ENCODE measurements around the gene IMMP2L. TPM values are rescaled to one million over a fixed set of nuclear protein-coding genes. Genes with fewer than 3 reads are reported as not detected.

IMMP2L gene
- polyA plus RNA-seq, 2 of the 4 experiments (the other 2 are of a cell fraction): 16.1 to 23.8 TPM

DNA sequence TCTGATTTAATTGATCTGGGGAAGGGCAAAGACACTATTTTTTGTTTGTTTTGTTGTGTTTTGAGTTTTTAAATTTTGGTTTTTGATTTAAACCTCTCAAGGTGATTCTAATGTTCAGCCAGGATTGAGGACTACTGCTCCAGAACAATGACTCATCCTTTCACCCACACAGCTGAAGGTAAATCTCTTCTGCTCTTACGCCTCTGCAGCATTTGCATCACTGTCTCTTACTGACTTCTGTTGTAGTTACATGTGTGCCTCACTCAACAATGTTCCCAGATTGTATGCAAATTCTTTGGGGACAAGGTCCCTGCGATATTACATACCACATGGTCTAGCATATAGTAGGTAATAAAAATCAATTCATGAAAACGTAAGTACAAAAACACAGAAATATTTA lies 938.9 kb downstream of the IMMP2L start:
- ATAC-seq (no peak), DNase-seq (ENCODE audit: low read depth in 1 of 2, low spot score in 1 of 2) (no peak), FAIRE-seq (no peak)
- WGBS (ENCODE audit: missing lambda C conversion rate): 50% methylated on average over 3 of the region's 3 CpGs
- ChIA-PET POLR2A (no interaction called here), CTCF (no interaction called here)
- no peak overlapping the region for H3K4me2 ChIP-seq
- no peaks in the 10 kb centered on the region for H3K9me3 ChIP-seq
- no peaks in the 10 kb centered on the region for H3K4me1 ChIP-seq
- no peak overlapping the region for H3K27ac ChIP-seq
- no peak overlapping the region for H3K4me3 ChIP-seq
- TF ChIP-seq MAZ (IDR thresholded peaks at IDR 0.05; ENCODE audit: borderline replicate concordance, low read depth, low read length) (no peak), FOSL2 (IDR thresholded peaks at IDR 0.05) (no peak), FOSL2 (CRISPR knock-in tag; IDR thresholded peaks at IDR 0.05) (peak; percentile 36; the same call in 1 of the 2 replicates), ZFP36 (IDR thresholded peaks at IDR 0.05; ENCODE audit: borderline replicate concordance, partially characterized antibody) (no peak)

DNA sequence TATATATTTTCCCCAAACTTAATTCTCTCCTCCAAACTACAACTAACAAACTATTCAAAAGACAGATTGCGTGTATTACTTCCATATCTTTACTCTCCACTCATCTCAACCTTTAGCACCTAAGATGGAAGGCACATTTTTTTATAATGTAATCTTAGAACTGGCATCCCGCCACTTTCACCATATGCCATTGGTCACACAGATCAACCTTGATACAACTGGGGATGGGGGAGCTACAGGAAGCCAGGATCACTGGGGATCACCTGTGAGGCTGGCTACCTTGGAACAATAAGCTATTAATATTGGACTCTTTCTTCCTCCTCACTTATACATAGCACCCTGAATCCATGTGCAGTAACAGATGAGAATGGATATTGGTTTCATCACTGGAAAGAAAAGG lies 941.0 kb downstream of the IMMP2L start:
- 45% methylated on average over 2 of the region's 2 CpGs for WGBS (ENCODE audit: missing lambda C conversion rate)

DNA sequence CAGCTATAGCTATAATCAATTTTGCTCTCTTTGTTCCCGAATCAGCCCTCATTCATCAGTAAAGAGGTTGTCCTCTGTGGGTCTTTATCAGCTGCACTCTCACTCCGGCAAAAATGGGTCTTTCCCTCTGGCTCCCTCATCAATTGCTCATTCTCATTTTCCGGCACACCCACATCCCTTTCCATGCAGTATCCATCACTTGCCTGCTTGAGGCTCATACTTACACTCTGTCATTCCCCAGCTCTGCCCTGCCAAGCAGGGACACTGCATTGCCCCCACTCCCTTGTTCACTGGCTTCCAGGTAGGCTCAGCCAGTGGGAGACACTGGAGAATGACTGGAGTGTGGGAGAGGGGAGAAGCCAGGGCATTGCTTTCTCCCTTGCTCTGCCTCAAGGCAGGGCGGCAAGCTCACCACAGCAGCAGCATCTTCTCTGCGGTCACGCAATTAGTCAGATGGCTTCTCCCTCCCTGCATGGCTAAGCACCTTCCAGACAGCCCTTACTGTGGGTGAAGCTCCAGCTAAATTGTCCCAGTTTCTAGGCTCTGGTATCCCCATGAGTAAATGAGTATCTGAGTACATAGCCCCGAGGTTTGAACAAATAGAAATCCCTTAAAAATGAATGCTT lies 942.1 kb downstream of the IMMP2L start:
- ChIA-PET POLR2A (no interaction called here), CTCF (no interaction called here)
- WGBS (ENCODE audit: missing lambda C conversion rate): 60% methylated on average over 7 of the region's 7 CpGs
- Histone ChIP-seq H3K4me1 (no peaks in the 10 kb centered on the region), H3K27ac (no peak overlapping the region), H3K9me3 (no peaks in the 10 kb centered on the region), H3K4me2 (no peak overlapping the region), H3K4me3 (no peak overlapping the region)
- TF ChIP-seq ZFP36 (IDR thresholded peaks at IDR 0.05; ENCODE audit: borderline replicate concordance, partially characterized antibody) (no peak), ZC3H11A (IDR thresholded peaks at IDR 0.05) (no peak), CHD4 (IDR thresholded peaks at IDR 0.05; ENCODE audit: borderline replicate concordance) (no peak), FOSL2 (IDR thresholded peaks at IDR 0.05) (no peak), FOSL2 (CRISPR knock-in tag; IDR thresholded peaks at IDR 0.05) (no peak), MAZ (IDR thresholded peaks at IDR 0.05; ENCODE audit: borderline replicate concordance, low read depth, low read length) (no peak)
- ATAC-seq (no peak), FAIRE-seq (no peak), DNase-seq (ENCODE audit: low read depth in 1 of 2, low spot score in 1 of 2) (no peak)

More for the DNA sequence above, 941.0 kb downstream of the IMMP2L start:
- Histone ChIP-seq H3K4me1 (no peaks in the 10 kb centered on the region), H3K4me3 (no peak overlapping the region), H3K27ac (no peak overlapping the region), H3K9me3 (no peaks in the 10 kb centered on the region), H3K4me2 (no peak overlapping the region)
- ChIA-PET POLR2A (no interaction called here), CTCF (no interaction called here)
- no peak for FAIRE-seq
- DNase-seq (ENCODE audit: low read depth in 1 of 2, low spot score in 1 of 2): no peak
- TF ChIP-seq ZC3H11A (IDR thresholded peaks at IDR 0.05) (no peak), CBX8 (IDR thresholded peaks at IDR 0.05) (no peak), ESRRA (IDR thresholded peaks at IDR 0.05; ENCODE audit: borderline replicate concordance, low read length) (no peak), EHMT2 (IDR thresholded peaks at IDR 0.05; ENCODE audit: low read depth) (no peak), POLR2A (IDR thresholded peaks at IDR 0.05; ENCODE audit: low read length) (no peak), NFE2L2 (conservative IDR thresholded peaks at IDR 0.05; ENCODE audit: low read length) (no peak), EP300 (IDR thresholded peaks at IDR 0.05) (no peak), KDM1A (IDR thresholded peaks at IDR 0.05; ENCODE audit: low read depth) (no peak), FOXS1 (CRISPR knock-in tag; IDR thresholded peaks at IDR 0.05) (no peak)
- no peak for ATAC-seq

Small RNA genes within 50 kb of the gene (small RNA-seq; reads per million reads assigned to genes)
- gene AC003989.2: 0 reads per million in 6 experiments

Data from A549 (cell line).